ENCODE results near the gene GSTA4. TPM values are rescaled to one million over a fixed set of nuclear protein-coding genes. Genes with fewer than 3 reads are reported as not detected.

GSTA4 gene
- total and polyA plus RNA-seq, 2 donors from 2014 or later: 17.4 to 47.4 TPM

DNA sequence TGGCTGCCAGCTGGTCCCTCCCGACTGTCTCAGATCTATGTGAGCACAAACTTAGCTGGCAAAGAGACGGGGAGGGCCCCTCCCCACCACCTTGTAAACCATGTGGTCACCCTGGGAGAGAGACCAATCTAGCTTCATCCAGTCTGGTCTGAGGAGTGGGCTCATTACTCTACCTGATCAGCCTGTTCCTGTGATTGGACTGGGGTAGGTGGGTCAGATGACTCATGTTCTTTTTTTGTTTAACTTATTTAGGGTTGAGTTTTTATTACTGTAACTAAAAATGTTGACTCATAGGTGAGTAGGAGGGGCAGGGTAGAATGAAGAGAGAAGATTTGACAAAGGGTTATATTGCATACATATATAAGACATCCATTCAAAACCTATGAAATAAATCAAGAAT is 4.7 kb downstream of the GSTA4 start:
- Histone ChIP-seq H3K36me3 (ENCODE audit: control insufficient read depth in 2 of 3, insufficient read depth in 3 of 3, low read length in 3 of 3) (peaks cover 2% of the 10 kb centered on the region in 3 donors), H3K9me3 (ENCODE audit: control insufficient read depth in 2 of 3, insufficient read depth in 1 of 3, low read length in 3 of 3) (no peaks in the 10 kb centered on the region), H3K27me3 (ENCODE audit: control insufficient read depth, insufficient read depth, low read length) (no peaks in the 10 kb centered on the region), H3K27ac (ENCODE audit: low read depth in 2 of 2, low read length in 2 of 2) (no peak overlapping the region), H3K9ac (ENCODE audit: low read length in 3 of 3) (no peak overlapping the region), H3K4me3 (ENCODE audit: low read length in 3 of 3) (no peak overlapping the region), H3K4me1 (ENCODE audit: control insufficient read depth in 2 of 3, insufficient read depth in 2 of 3, low read depth in 1 of 3, low read length in 3 of 3) (peaks cover 0 to 3% (median 3%) of the 10 kb centered on the region in 3 donors)
- FAIRE-seq: no peak
- TF ChIP-seq CTCF (IDR thresholded peaks at IDR 0.05; ENCODE audit: borderline replicate concordance, extremely low read depth, insufficient read depth): no peak
- no peak for DNase-seq
- intact Hi-C loops (cut with DNase I): no loop called here

- FAIRE-seq (no peak), DNase-seq (no peak)
- Histone ChIP-seq H3K36me3 (ENCODE audit: control insufficient read depth in 2 of 3, insufficient read depth in 3 of 3, low read length in 3 of 3) (peaks cover 2 to 20% (median 13%) of the 10 kb centered on the region in 3 donors), H3K4me1 (ENCODE audit: control insufficient read depth in 2 of 3, insufficient read depth in 2 of 3, low read depth in 1 of 3, low read length in 3 of 3) (no peaks in the 10 kb centered on the region), H3K27ac (ENCODE audit: low read depth in 2 of 2, low read length in 2 of 2) (no peak overlapping the region), H3K27me3 (ENCODE audit: control insufficient read depth, insufficient read depth, low read length) (no peaks in the 10 kb centered on the region), H3K9me3 (ENCODE audit: control insufficient read depth in 2 of 3, insufficient read depth in 1 of 3, low read length in 3 of 3) (no peaks in the 10 kb centered on the region), H3K9ac (ENCODE audit: low read length in 3 of 3) (no peak overlapping the region), H3K4me3 (ENCODE audit: low read length in 3 of 3) (no peak overlapping the region)
- TF ChIP-seq CTCF (IDR thresholded peaks at IDR 0.05; ENCODE audit: borderline replicate concordance, extremely low read depth, insufficient read depth): no peak
- intact Hi-C loops (cut with DNase I): no loop called here
Observed at GRCh38 chr6:52985228-52985627, 9.9 kb downstream of the GSTA4 start.

DNA sequence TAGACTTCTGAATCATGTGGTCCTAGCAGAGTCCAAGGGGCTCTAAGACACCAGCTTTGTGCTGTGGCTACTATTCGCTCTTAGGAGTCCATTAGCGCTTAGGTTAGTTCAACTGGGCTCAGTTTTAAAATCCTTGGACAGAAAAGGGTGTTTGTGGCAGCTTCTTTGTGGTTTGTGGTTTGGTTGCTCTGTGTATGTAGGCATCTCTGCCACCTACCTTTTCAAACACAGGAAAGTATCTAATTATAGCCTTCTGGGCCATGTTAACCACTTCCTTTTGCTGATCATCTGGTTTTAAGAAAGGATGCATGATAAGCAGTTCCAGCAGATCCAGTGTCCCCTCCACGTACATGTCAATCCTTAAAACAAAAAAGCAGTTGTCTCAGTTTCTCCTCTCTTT is 10.8 kb downstream of the GSTA4 start:
- TF ChIP-seq CTCF (IDR thresholded peaks at IDR 0.05; ENCODE audit: borderline replicate concordance, extremely low read depth, insufficient read depth): no peak
- Histone ChIP-seq H3K4me3 (ENCODE audit: low read length in 3 of 3) (no peak overlapping the region), H3K9ac (ENCODE audit: low read length in 3 of 3) (no peak overlapping the region), H3K36me3 (ENCODE audit: control insufficient read depth in 2 of 3, insufficient read depth in 3 of 3, low read length in 3 of 3) (peaks cover 2 to 20% (median 11%) of the 10 kb centered on the region in 3 donors), H3K27ac (ENCODE audit: low read depth in 2 of 2, low read length in 2 of 2) (no peak overlapping the region), H3K27me3 (ENCODE audit: control insufficient read depth, insufficient read depth, low read length) (no peaks in the 10 kb centered on the region), H3K4me1 (ENCODE audit: control insufficient read depth in 2 of 3, insufficient read depth in 2 of 3, low read depth in 1 of 3, low read length in 3 of 3) (no peaks in the 10 kb centered on the region), H3K9me3 (ENCODE audit: control insufficient read depth in 2 of 3, insufficient read depth in 1 of 3, low read length in 3 of 3) (no peaks in the 10 kb centered on the region)
- no peak for FAIRE-seq
- intact Hi-C loops (cut with DNase I): no loop called here
- DNase-seq: no peak
